ENCODE data around the gene FGGY. TPM values are rescaled to one million over a fixed set of nuclear protein-coding genes. Genes with fewer than 3 reads are reported as not detected.

FGGY gene
- total RNA-seq, 1 donor, result 24.6 TPM

GRCh38 chr1:59757197-59757747 lies 460.4 kb downstream of the FGGY start:
- Histone ChIP-seq H3K36me3 (ENCODE audit: insufficient read depth, low read length) (no peaks in the 10 kb centered on the region), H3K27ac (ENCODE audit: low read depth, low read length) (no peak overlapping the region), H3K4me1 (ENCODE audit: insufficient read depth, low read length) (peaks cover 12% of the 10 kb centered on the region), H3K4me3 (ENCODE audit: insufficient read depth, low read length) (no peak overlapping the region), H3K4me2 (ENCODE audit: insufficient read depth, low read length) (no peak overlapping the region), H3K9me3 (ENCODE audit: low read depth, low read length) (no peaks in the 10 kb centered on the region), H3K27me3 (ENCODE audit: insufficient read depth, low read length) (no peaks in the 10 kb centered on the region), H2AFZ (ENCODE audit: low read length) (no peak overlapping the region), H3K79me2 (ENCODE audit: insufficient read depth, low read length) (no peaks in the 10 kb centered on the region), H4K20me1 (ENCODE audit: insufficient read depth, low read length) (no peaks in the 10 kb centered on the region)
- no peak for DNase-seq (ENCODE audit: insufficient read length, low spot score, missing footprints)
- TF ChIP-seq CTCF (IDR thresholded peaks at IDR 0.05; ENCODE audit: extremely low read depth, low read depth, low read length), result no peak

- H2AFZ ChIP-seq (ENCODE audit: low read length), result peak overlapping the region; percentile 96
- DNase-seq (ENCODE audit: insufficient read length, low spot score, missing footprints), result peak; percentile 88
- peak overlapping the region; percentile 50 for H3K4me3 ChIP-seq (ENCODE audit: insufficient read depth, low read length)
- no peaks in the 10 kb centered on the region for H3K79me2 ChIP-seq (ENCODE audit: insufficient read depth, low read length)
- H3K36me3 ChIP-seq (ENCODE audit: insufficient read depth, low read length), result no peaks in the 10 kb centered on the region
- H3K4me1 ChIP-seq (ENCODE audit: insufficient read depth, low read length), result peaks cover 11% of the 10 kb centered on the region
- no peaks in the 10 kb centered on the region for H3K27me3 ChIP-seq (ENCODE audit: insufficient read depth, low read length)
- H3K27ac ChIP-seq (ENCODE audit: low read depth, low read length), result peak overlapping the region; percentile 57
- H3K9me3 ChIP-seq (ENCODE audit: low read depth, low read length), result no peaks in the 10 kb centered on the region
- peak overlapping the region; percentile 79 for H3K4me2 ChIP-seq (ENCODE audit: insufficient read depth, low read length)
- H4K20me1 ChIP-seq (ENCODE audit: insufficient read depth, low read length), result no peaks in the 10 kb centered on the region
- TF ChIP-seq CTCF (IDR thresholded peaks at IDR 0.05; ENCODE audit: extremely low read depth, low read depth, low read length), result peak; percentile 99
Measured at GRCh38 chr1:59759156-59759925, 462.4 kb downstream of the FGGY start.

GRCh38 chr1:59761443-59761842 lies 464.5 kb downstream of the FGGY start:
- peak; percentile 47 for DNase-seq (ENCODE audit: insufficient read length, low spot score, missing footprints)
- Histone ChIP-seq H3K27ac (ENCODE audit: low read depth, low read length) (no peak overlapping the region), H3K36me3 (ENCODE audit: insufficient read depth, low read length) (no peaks in the 10 kb centered on the region), H3K4me2 (ENCODE audit: insufficient read depth, low read length) (no peak overlapping the region), H3K9me3 (ENCODE audit: low read depth, low read length) (no peaks in the 10 kb centered on the region), H3K79me2 (ENCODE audit: insufficient read depth, low read length) (no peaks in the 10 kb centered on the region), H4K20me1 (ENCODE audit: insufficient read depth, low read length) (no peaks in the 10 kb centered on the region), H2AFZ (ENCODE audit: low read length) (peak overlapping the region; percentile 18), H3K4me1 (ENCODE audit: insufficient read depth, low read length) (peaks cover 11% of the 10 kb centered on the region), H3K27me3 (ENCODE audit: insufficient read depth, low read length) (no peaks in the 10 kb centered on the region), H3K4me3 (ENCODE audit: insufficient read depth, low read length) (no peak overlapping the region)
- TF ChIP-seq CTCF (IDR thresholded peaks at IDR 0.05; ENCODE audit: extremely low read depth, low read depth, low read length), result no peak

GRCh38 chr1:59763418-59763817 lies 466.5 kb downstream of the FGGY start:
- no peaks in the 10 kb centered on the region for H3K36me3 ChIP-seq (ENCODE audit: insufficient read depth, low read length)
- H4K20me1 ChIP-seq (ENCODE audit: insufficient read depth, low read length), result no peaks in the 10 kb centered on the region
- TF ChIP-seq CTCF (IDR thresholded peaks at IDR 0.05; ENCODE audit: extremely low read depth, low read depth, low read length), result no peak
- peak overlapping the region; percentile 16 for H2AFZ ChIP-seq (ENCODE audit: low read length)
- H3K4me1 ChIP-seq (ENCODE audit: insufficient read depth, low read length), result peaks cover 11% of the 10 kb centered on the region
- no peaks in the 10 kb centered on the region for H3K9me3 ChIP-seq (ENCODE audit: low read depth, low read length)
- no peak for DNase-seq (ENCODE audit: insufficient read length, low spot score, missing footprints)
- H3K27ac ChIP-seq (ENCODE audit: low read depth, low read length), result no peak overlapping the region
- H3K4me3 ChIP-seq (ENCODE audit: insufficient read depth, low read length), result no peak overlapping the region
- H3K79me2 ChIP-seq (ENCODE audit: insufficient read depth, low read length), result no peaks in the 10 kb centered on the region
- H3K4me2 ChIP-seq (ENCODE audit: insufficient read depth, low read length), result no peak overlapping the region
- no peaks in the 10 kb centered on the region for H3K27me3 ChIP-seq (ENCODE audit: insufficient read depth, low read length)

Data from osteoblast (primary cell).